Subcutaneous adipose tissue (tissue), 4 donors: ENCODE results near the gene TSACC. TPM values are rescaled to one million over a fixed set of nuclear protein-coding genes. Genes with fewer than 3 reads are reported as not detected.

Experiments
- total RNA-seq, 4 donors: library from RNA; depleted of rRNA; stranded (reverse); fragments of >200 nt; gene quantifications; one replicate each; pipeline ENCODE4 v1.1.0, GENCODE V29; 2016
- TF ChIP-seq, protein P1 (sequence below): fragments of 450-650 bp; IDR thresholded peaks from one replicate; pipeline ENCODE4 v1.5.1; 2016; ENCODE audit warnings: low read depth, mild to moderate bottlenecking, control low read depth, antibody characterized with exemption, moderate library complexity

The TSACC gene
- total RNA-seq, 4 donors from 2014 or later: not detected

DNA sequence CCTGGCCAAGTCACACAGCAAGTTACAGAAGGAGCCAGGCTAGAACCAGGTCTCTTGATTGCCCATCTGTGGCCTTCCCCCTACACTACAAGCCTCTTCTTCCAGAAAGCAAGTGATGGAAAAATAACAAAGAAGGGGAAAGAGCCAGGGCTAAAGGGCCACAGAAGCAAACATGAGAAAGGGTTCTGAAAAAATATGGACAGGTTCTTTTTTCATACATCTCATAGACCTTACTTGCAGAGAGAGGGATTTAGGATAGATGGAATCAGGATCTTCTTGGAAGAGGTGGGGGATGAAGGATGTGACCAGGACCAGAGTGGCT, 33.9 kb downstream of the TSACC start:
- TF ChIP-seq, protein P1, sequence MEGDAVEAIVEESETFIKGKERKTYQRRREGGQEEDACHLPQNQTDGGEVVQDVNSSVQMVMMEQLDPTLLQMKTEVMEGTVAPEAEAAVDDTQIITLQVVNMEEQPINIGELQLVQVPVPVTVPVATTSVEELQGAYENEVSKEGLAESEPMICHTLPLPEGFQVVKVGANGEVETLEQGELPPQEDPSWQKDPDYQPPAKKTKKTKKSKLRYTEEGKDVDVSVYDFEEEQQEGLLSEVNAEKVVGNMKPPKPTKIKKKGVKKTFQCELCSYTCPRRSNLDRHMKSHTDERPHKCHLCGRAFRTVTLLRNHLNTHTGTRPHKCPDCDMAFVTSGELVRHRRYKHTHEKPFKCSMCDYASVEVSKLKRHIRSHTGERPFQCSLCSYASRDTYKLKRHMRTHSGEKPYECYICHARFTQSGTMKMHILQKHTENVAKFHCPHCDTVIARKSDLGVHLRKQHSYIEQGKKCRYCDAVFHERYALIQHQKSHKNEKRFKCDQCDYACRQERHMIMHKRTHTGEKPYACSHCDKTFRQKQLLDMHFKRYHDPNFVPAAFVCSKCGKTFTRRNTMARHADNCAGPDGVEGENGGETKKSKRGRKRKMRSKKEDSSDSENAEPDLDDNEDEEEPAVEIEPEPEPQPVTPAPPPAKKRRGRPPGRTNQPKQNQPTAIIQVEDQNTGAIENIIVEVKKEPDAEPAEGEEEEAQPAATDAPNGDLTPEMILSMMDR: no peak

DNA sequence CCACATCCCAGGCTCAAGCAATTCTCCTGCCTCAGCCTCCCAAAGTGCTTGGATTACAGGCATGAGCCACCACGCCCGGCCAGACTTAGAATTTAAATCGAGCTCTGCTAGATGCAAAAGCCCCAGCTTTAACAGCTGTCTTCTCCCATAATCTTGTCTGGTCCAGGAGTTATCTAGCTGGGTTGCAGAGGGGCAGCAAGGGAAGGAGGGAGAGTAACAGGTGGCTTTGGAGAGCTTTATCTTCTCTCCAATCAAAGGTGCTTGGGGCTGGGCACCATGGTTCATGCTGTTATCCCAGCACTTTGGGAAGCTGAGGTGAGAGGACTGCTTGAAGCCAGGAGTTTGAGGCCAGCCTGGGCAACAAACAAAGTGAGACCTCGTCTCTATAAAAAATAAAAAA, 34.5 kb downstream of the TSACC start:
- TF ChIP-seq, protein P1: no peak

- TF ChIP-seq, protein P1: no peak
Observed at GRCh38 chr1:156373546-156373945, 35.2 kb downstream of the TSACC start.

GRCh38 chr1:156376146-156376545, 37.8 kb downstream of the TSACC start:
- TF ChIP-seq, protein P1: no peak

GRCh38 chr1:156376958-156377919, 38.9 kb downstream of the TSACC start:
- TF ChIP-seq, protein P1: no peak

DNA sequence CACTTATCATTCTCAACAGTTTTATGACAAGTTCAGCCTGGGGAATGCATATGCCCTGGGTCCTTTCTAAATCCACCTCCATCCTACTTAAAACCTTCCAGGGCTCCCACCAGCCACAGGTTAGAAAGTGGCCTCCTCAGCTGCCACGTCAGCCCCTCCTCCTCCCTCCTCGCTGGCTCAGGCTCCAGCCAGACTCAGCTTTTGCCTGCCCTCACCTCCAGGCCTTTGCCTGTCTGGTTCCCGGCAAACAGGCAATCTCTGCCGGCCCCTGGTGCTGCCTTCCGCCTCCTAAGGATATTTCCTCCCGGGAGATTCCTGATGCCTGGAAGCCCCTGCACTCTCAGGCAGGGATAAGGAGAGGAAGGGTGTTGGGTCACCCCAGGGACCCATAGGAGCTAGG, 40.2 kb downstream of the TSACC start:
- TF ChIP-seq, protein P1: no peak

DNA sequence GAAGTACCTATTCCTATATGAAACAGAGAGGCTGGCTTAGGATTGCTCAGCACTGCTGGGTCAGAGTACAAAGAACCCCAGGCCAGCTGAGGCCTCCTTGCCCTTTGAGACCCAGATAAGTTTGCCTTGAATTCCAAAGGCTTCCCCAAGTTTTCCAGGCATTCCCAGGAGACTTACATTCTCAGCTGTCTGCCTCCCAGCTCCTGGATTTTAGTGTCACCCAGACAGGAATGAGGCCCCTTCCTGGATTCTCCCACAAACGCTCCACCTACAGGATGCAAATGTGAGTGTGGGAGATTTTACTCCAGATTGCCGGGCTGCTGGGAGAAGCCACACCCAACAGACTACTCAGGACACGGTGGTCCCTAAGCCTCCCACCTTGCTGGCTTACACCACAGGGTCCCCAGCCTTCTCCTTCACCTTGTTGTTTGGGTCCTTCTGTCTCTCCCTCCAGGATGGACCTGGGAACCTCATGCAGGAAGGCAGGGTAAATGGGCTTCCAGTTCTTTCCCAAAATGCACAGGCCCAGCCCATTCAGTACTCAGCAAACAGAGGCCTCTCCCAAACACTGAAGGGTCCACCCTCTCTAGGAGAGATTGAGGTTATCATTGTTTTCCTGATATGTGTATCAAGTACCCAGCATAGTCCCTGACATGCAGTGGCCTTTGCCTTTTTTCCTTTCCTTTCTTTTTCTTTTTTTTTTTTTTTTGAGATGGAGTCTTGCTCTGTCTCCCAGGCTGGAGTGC, 41.3 kb downstream of the TSACC start:
- TF ChIP-seq, protein P1: no peak
